Measurements from ENCODE around the gene FXYD7.

- TF ChIP-seq, protein P1, sequence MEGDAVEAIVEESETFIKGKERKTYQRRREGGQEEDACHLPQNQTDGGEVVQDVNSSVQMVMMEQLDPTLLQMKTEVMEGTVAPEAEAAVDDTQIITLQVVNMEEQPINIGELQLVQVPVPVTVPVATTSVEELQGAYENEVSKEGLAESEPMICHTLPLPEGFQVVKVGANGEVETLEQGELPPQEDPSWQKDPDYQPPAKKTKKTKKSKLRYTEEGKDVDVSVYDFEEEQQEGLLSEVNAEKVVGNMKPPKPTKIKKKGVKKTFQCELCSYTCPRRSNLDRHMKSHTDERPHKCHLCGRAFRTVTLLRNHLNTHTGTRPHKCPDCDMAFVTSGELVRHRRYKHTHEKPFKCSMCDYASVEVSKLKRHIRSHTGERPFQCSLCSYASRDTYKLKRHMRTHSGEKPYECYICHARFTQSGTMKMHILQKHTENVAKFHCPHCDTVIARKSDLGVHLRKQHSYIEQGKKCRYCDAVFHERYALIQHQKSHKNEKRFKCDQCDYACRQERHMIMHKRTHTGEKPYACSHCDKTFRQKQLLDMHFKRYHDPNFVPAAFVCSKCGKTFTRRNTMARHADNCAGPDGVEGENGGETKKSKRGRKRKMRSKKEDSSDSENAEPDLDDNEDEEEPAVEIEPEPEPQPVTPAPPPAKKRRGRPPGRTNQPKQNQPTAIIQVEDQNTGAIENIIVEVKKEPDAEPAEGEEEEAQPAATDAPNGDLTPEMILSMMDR (IDR thresholded peaks at IDR 0.05): no peak
- TF ChIP-seq POLR2A (IDR thresholded peaks at IDR 0.05): no peak
These were observed 26.8 kb upstream of the FXYD7 start for GRCh38 chr19:35116072-35116801.

All from lower leg skin (tissue), 3 donors.